ENCODE results near the gene RDX. TPM values are rescaled to one million over a fixed set of nuclear protein-coding genes. Genes with fewer than 3 reads are reported as not detected.

Gene RDX
- total RNA-seq, 1 donor from 2014 or later = 88.2 TPM

GRCh38 chr11:110134110-110134509, 162.3 kb downstream of the RDX start:
- Histone ChIP-seq H3K36me3 (ENCODE audit: control insufficient read depth, insufficient read depth, low read length) (no peaks in the 10 kb centered on the region), H3K4me3 (ENCODE audit: low read depth, low read length) (no peak overlapping the region), H3K27me3 (ENCODE audit: control insufficient read depth, insufficient read depth, low read length) (no peaks in the 10 kb centered on the region)
- FAIRE-seq = no peak
- no peak for TF ChIP-seq CTCF (IDR thresholded peaks at IDR 0.05; ENCODE audit: insufficient read depth, low read length, severe bottlenecking)
- no peak for DNase-seq (ENCODE audit: low read depth)

GRCh38 chr11:110133160-110133559, 163.3 kb downstream of the RDX start:
- Histone ChIP-seq H3K4me3 (ENCODE audit: low read depth, low read length) (no peak overlapping the region), H3K36me3 (ENCODE audit: control insufficient read depth, insufficient read depth, low read length) (no peaks in the 10 kb centered on the region), H3K27me3 (ENCODE audit: control insufficient read depth, insufficient read depth, low read length) (no peaks in the 10 kb centered on the region)
- DNase-seq (ENCODE audit: low read depth) = no peak
- FAIRE-seq = no peak
- TF ChIP-seq CTCF (IDR thresholded peaks at IDR 0.05; ENCODE audit: insufficient read depth, low read length, severe bottlenecking) = no peak

- no peaks in the 10 kb centered on the region for H3K27me3 ChIP-seq (ENCODE audit: control insufficient read depth, insufficient read depth, low read length)
- no peak for TF ChIP-seq CTCF (IDR thresholded peaks at IDR 0.05; ENCODE audit: insufficient read depth, low read length, severe bottlenecking)
- H3K36me3 ChIP-seq (ENCODE audit: control insufficient read depth, insufficient read depth, low read length) = no peaks in the 10 kb centered on the region
- FAIRE-seq (no peak), DNase-seq (ENCODE audit: low read depth) (peak; percentile 86)
- no peak overlapping the region for H3K4me3 ChIP-seq (ENCODE audit: low read depth, low read length)
These were observed 164.9 kb downstream of the RDX start for GRCh38 chr11:110131386-110132123.

GRCh38 chr11:110130642-110131238, 165.7 kb downstream of the RDX start:
- H3K36me3 ChIP-seq (ENCODE audit: control insufficient read depth, insufficient read depth, low read length) = no peaks in the 10 kb centered on the region
- DNase-seq (ENCODE audit: low read depth) = no peak
- no peak overlapping the region for H3K4me3 ChIP-seq (ENCODE audit: low read depth, low read length)
- no peak for TF ChIP-seq CTCF (IDR thresholded peaks at IDR 0.05; ENCODE audit: insufficient read depth, low read length, severe bottlenecking)
- FAIRE-seq = no peak
- H3K27me3 ChIP-seq (ENCODE audit: control insufficient read depth, insufficient read depth, low read length) = no peaks in the 10 kb centered on the region

- DNase-seq (ENCODE audit: low read depth) (no peak), FAIRE-seq (no peak)
- no peak overlapping the region for H3K4me3 ChIP-seq (ENCODE audit: low read depth, low read length)
- no peak for TF ChIP-seq CTCF (IDR thresholded peaks at IDR 0.05; ENCODE audit: insufficient read depth, low read length, severe bottlenecking)
- no peaks in the 10 kb centered on the region for H3K27me3 ChIP-seq (ENCODE audit: control insufficient read depth, insufficient read depth, low read length)
- no peaks in the 10 kb centered on the region for H3K36me3 ChIP-seq (ENCODE audit: control insufficient read depth, insufficient read depth, low read length)
These were observed 168.3 kb downstream of the RDX start for GRCh38 chr11:110128161-110128560.
